Hepatocyte (in vitro differentiated cells): ENCODE data around the gene ENO2. TPM values are rescaled to one million over a fixed set of nuclear protein-coding genes. Genes with fewer than 3 reads are reported as not detected.

Experiments used
- DNase-seq: peaks from one replicate; pipeline ENCODE4 v3.0.0-alpha.2; 2016; ENCODE audit warnings: low spot score
- H2AFZ ChIP-seq: fragments of 200-600 bp; sonication (generic); 2 replicates; pipeline ENCODE4 v1.6.0; 2016; ENCODE audit warnings: antibody characterized with exemption, mild to moderate bottlenecking
- H3K27ac ChIP-seq: fragments of 200-600 bp; sonication (generic); 2 replicates; pipeline ENCODE4 v1.5.1; 2016; ENCODE audit warnings: mild to moderate bottlenecking
- H3K27me3 ChIP-seq: fragments of 200-600 bp; sonication (generic); 2 replicates; pipeline ENCODE4 v1.6.1; 2016
- H3K36me3 ChIP-seq: fragments of 200-600 bp; sonication (generic); replicated peaks from 2 replicates; pipeline ENCODE4 v1.5.1; 2016; ENCODE audit warnings: low read depth; ENCODE audit not compliant: insufficient read depth
- H3K4me1 ChIP-seq: fragments of 200-600 bp; sonication (generic); 2 replicates; pipeline ENCODE4 v1.5.1; 2016; ENCODE audit warnings: mild to moderate bottlenecking, moderate library complexity; ENCODE audit not compliant: insufficient read depth
- H3K4me2 ChIP-seq: fragments of 200-600 bp; sonication (generic); 2 replicates; pipeline ENCODE4 v1.6.0; 2016
- H3K4me3 ChIP-seq: fragments of 200-600 bp; sonication (generic); 2 replicates; pipeline ENCODE4 v1.5.1; 2016; ENCODE audit warnings: mild to moderate bottlenecking
- H3K79me2 ChIP-seq: fragments of 200-600 bp; sonication (generic); 2 replicates; pipeline ENCODE4 v1.6.0; 2017; ENCODE audit warnings: mild to moderate bottlenecking
- H3K9me2 ChIP-seq: fragments of 200-600 bp; sonication (generic); replicated peaks from 2 replicates; pipeline ENCODE4 v1.6.0; 2017; ENCODE audit warnings: mild to moderate bottlenecking; ENCODE audit not compliant: insufficient read depth
- H3K9me3 ChIP-seq: fragments of 200-600 bp; sonication (generic); 2 replicates; pipeline ENCODE4 v1.5.1; 2016; ENCODE audit warnings: low read depth, mild to moderate bottlenecking
- H4K20me1 ChIP-seq: fragments of 200-600 bp; sonication (generic); 2 replicates; pipeline ENCODE4 v1.6.0; 2016; ENCODE audit warnings: mild to moderate bottlenecking; ENCODE audit not compliant: insufficient read depth, poor library complexity, severe bottlenecking
- EZH2 ChIP-seq: fragments of 200-600 bp; sonication (generic); IDR thresholded peaks from 2 replicates; pipeline ENCODE4 v1.6.1; 2016; ENCODE audit warnings: antibody characterized with exemption, mild to moderate bottlenecking, borderline replicate concordance
- EZH2phosphoT487 ChIP-seq: fragments of 200-600 bp; sonication (generic); IDR thresholded peaks from one replicate; pipeline ENCODE4 v1.6.1; 2018; ENCODE audit warnings: antibody characterized with exemption, mild to moderate bottlenecking, low read depth, moderate library complexity; ENCODE audit not compliant: unreplicated experiment, severe bottlenecking
- WGBS: methylation state at CpG from one replicate; pipeline ENCODE4 v1.1.6; 2016; ENCODE audit warnings: low lambda C conversion rate; ENCODE audit errors: missing lambda C conversion rate; 5-methylcytosine and 5-hydroxymethylcytosine counted together
- polyA plus RNA-seq: library from polyadenylated mRNA; unstranded; fragments of >200 nt; fragmentation: Nextera tagmentation; extraction: Ambion mirVana; gene quantifications from 2 replicates; pipeline ENCODE4 v1.2.1, GENCODE V29; 2016
- total RNA-seq: library from RNA; depleted of rRNA; stranded (reverse); fragments of >200 nt; gene quantifications from 2 replicates; pipeline ENCODE4 v1.2.3, GENCODE V29; 2014
- TF ChIP-seq, protein P1 (sequence below): fragments of 200-600 bp; sonication (generic); IDR thresholded peaks from 2 replicates; pipeline ENCODE4 v1.5.1; 2016; ENCODE audit warnings: antibody characterized with exemption, mild to moderate bottlenecking; ENCODE audit not compliant: poor library complexity

Gene ENO2
- total and polyA plus RNA-seq, 2 experiments from 2014 or later: 11.8 to 14.2 TPM

DNA sequence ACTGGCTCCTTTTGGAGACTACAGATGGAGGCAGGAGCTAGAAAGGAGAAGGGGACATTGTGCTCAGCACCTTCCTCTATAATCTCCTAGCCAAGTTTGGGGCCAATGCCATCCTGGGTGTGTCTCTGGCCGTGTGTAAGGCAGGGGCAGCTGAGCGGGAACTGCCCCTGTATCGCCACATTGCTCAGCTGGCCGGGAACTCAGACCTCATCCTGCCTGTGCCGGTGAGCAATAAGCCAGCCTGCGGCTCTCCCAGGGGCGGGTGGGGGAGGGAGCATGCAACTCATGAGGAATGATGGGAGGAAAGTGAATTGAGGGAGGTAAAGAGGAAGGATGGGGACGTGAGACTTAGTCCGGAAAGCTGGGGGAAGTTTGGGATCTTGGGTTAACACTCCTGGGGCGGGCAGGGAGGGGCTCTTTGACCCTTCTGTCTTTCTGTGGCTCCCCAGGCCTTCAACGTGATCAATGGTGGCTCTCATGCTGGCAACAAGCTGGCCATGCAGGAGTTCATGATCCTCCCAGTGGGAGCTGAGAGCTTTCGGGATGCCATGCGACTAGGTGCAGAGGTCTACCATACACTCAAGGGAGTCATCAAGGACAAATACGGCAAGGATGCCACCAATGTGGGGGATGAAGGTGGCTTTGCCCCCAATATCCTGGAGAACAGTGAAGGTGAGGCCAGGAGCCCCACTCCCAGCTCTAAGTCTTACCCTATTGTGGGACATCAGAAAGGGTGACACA is 3.3 kb downstream of the ENO2 start:
- H3K9me3 ChIP-seq: no peaks in the 10 kb centered on the region
- 84% methylated on average over 11 of the region's 14 CpGs for WGBS
- peaks cover 11% of the 10 kb centered on the region for H3K4me1 ChIP-seq
- H3K9me2 ChIP-seq: no peaks in the 10 kb centered on the region
- H3K79me2 ChIP-seq: no peaks in the 10 kb centered on the region
- H3K27ac ChIP-seq: no peak overlapping the region
- H3K27me3 ChIP-seq: peaks cover 15% of the 10 kb centered on the region
- H2AFZ ChIP-seq: no peak overlapping the region
- no peaks in the 10 kb centered on the region for H3K36me3 ChIP-seq
- H3K4me2 ChIP-seq: no peak overlapping the region
- no peaks in the 10 kb centered on the region for H4K20me1 ChIP-seq
- no peak overlapping the region for H3K4me3 ChIP-seq
- no peak for TF ChIP-seq EZH2
- no peak for DNase-seq

DNA sequence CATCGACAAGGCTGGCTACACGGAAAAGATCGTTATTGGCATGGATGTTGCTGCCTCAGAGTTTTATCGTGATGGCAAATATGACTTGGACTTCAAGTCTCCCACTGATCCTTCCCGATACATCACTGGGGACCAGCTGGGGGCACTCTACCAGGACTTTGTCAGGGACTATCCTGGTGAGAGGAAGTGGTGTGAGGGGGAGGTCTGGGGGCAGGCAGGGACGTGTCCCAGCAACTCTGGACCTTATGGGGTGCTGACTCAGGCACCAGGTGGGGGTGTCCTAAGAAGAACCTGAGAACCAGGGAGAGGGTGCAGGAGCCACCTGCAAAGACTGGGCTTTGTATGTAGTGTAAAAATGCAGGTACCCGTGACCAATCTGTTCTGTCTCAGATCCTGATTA is 5.2 kb downstream of the ENO2 start:
- no peak overlapping the region for H2AFZ ChIP-seq
- H3K9me3 ChIP-seq: no peaks in the 10 kb centered on the region
- H3K4me1 ChIP-seq: peaks cover 7% of the 10 kb centered on the region
- H4K20me1 ChIP-seq: no peaks in the 10 kb centered on the region
- H3K4me2 ChIP-seq: no peak overlapping the region
- H3K79me2 ChIP-seq: no peaks in the 10 kb centered on the region
- 78% methylated on average over 7 of the region's 7 CpGs for WGBS
- H3K9me2 ChIP-seq: no peaks in the 10 kb centered on the region
- peaks cover 4% of the 10 kb centered on the region for H3K27me3 ChIP-seq
- DNase-seq: no peak
- H3K4me3 ChIP-seq: no peak overlapping the region
- TF ChIP-seq EZH2phosphoT487 (no peak), EZH2 (no peak)
- TF ChIP-seq, protein P1, sequence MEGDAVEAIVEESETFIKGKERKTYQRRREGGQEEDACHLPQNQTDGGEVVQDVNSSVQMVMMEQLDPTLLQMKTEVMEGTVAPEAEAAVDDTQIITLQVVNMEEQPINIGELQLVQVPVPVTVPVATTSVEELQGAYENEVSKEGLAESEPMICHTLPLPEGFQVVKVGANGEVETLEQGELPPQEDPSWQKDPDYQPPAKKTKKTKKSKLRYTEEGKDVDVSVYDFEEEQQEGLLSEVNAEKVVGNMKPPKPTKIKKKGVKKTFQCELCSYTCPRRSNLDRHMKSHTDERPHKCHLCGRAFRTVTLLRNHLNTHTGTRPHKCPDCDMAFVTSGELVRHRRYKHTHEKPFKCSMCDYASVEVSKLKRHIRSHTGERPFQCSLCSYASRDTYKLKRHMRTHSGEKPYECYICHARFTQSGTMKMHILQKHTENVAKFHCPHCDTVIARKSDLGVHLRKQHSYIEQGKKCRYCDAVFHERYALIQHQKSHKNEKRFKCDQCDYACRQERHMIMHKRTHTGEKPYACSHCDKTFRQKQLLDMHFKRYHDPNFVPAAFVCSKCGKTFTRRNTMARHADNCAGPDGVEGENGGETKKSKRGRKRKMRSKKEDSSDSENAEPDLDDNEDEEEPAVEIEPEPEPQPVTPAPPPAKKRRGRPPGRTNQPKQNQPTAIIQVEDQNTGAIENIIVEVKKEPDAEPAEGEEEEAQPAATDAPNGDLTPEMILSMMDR: no peak
- no peak overlapping the region for H3K27ac ChIP-seq
- H3K36me3 ChIP-seq: no peaks in the 10 kb centered on the region

DNA sequence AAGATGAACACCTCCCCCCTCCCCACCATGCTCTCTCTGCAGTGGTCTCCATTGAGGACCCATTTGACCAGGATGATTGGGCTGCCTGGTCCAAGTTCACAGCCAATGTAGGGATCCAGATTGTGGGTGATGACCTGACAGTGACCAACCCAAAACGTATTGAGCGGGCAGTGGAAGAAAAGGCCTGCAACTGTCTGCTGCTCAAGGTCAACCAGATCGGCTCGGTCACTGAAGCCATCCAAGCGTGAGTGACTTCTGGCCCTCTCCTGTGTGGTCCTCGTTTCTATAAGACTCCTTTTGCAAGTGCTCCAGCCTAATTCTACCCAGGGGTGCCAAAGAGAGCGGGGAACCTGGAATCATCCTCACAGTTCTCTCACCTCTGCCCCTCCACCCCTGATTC is 7.2 kb downstream of the ENO2 start:
- no peak for DNase-seq
- TF ChIP-seq EZH2phosphoT487: no peak
- TF ChIP-seq, protein P1: no peak
- TF ChIP-seq EZH2: no peak
- WGBS: 92% methylated on average over 7 of the region's 7 CpGs
- Histone ChIP-seq H3K27ac (no peak overlapping the region), H3K79me2 (peaks cover under 1% of the 10 kb centered on the region), H3K4me2 (no peak overlapping the region), H3K9me2 (no peaks in the 10 kb centered on the region), H3K4me3 (no peak overlapping the region), H3K9me3 (no peaks in the 10 kb centered on the region), H3K4me1 (peaks cover 22% of the 10 kb centered on the region), H2AFZ (no peak overlapping the region), H3K27me3 (no peaks in the 10 kb centered on the region), H3K36me3 (no peaks in the 10 kb centered on the region), H4K20me1 (no peaks in the 10 kb centered on the region)

DNA sequence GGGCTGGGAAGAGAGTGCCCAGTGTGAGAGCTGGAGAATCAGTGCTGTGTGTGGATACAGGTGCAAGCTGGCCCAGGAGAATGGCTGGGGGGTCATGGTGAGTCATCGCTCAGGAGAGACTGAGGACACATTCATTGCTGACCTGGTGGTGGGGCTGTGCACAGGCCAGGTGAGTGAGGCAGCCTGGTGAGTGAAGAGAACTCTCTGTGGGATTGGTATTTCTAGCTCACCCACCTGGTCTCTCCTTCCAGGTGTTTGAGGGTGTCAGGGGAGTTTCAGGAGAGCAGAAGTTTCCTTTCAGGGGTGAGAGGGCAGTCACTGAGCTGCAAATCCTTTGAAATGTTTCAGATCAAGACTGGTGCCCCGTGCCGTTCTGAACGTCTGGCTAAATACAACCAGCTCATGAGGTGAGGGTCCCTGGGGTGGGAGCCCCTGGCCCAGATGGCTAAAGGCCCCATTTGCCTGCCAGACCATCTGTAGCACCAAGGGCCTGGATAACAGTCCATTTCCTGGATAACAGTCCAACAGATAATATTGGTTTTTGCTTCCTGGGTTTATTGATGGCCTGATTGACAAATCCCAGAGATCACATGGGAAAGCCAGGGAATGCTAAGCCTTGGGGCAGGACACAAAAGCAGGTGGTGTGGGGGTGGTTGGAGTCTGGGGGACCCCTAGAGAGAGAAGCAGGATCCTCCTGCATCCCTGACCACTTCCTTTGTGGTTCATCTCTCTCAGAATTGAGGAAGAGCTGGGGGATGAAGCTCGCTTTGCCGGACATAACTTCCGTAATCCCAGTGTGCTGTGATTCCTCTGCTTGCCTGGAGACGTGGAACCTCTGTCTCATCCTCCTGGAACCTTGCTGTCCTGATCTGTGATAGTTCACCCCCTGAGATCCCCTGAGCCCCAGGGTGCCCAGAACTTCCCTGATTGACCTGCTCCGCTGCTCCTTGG is 7.9 kb downstream of the ENO2 start:
- no peaks in the 10 kb centered on the region for H3K9me2 ChIP-seq
- H3K27ac ChIP-seq: no peak overlapping the region
- H3K4me3 ChIP-seq: no peak overlapping the region
- H3K79me2 ChIP-seq: peaks cover 8% of the 10 kb centered on the region
- H3K36me3 ChIP-seq: no peaks in the 10 kb centered on the region
- no peak overlapping the region for H2AFZ ChIP-seq
- TF ChIP-seq, protein P1: no peak
- no peak for TF ChIP-seq EZH2
- TF ChIP-seq EZH2phosphoT487: no peak
- H3K27me3 ChIP-seq: no peaks in the 10 kb centered on the region
- peaks cover 28% of the 10 kb centered on the region for H3K4me1 ChIP-seq
- no peaks in the 10 kb centered on the region for H3K9me3 ChIP-seq
- H4K20me1 ChIP-seq: no peaks in the 10 kb centered on the region
- 82% methylated on average over 9 of the region's 9 CpGs for WGBS
- no peak overlapping the region for H3K4me2 ChIP-seq
- no peak for DNase-seq
